Activated CD8-positive, alpha-beta memory T cell treated with anti-CD3 and anti-CD28 coated beads, Interleukin-2, amount 50 U/mL, for 1 hour (primary cell): ENCODE data around the gene DMKN.
"Not testable (repeated sequence)": the region's sequence is repeated elsewhere in the genome, so short reads cannot be mapped to it uniquely, and the experiment has no call there.

Source experiments
- DNase-seq: peaks from one replicate; pipeline ENCODE4 v3.0.0-alpha.2; 2020; ENCODE audit errors: extremely low read depth

Gene DMKN

GRCh38 chr19:35461788-35462187, 51.7 kb downstream of the DMKN start:
- not testable (repeated sequence) for DNase-seq

- no peak for DNase-seq
These were observed 52.4 kb downstream of the DMKN start for GRCh38 chr19:35461060-35461459.

- no peak for DNase-seq
These were observed 52.8 kb downstream of the DMKN start for GRCh38 chr19:35460608-35461007.

- DNase-seq: no peak
These were observed 53.9 kb downstream of the DMKN start for GRCh38 chr19:35459414-35460082.

- no peak for DNase-seq
These were observed 54.6 kb downstream of the DMKN start for GRCh38 chr19:35458731-35459391.

- no peak for DNase-seq
These were observed 55.3 kb downstream of the DMKN start for GRCh38 chr19:35458192-35458591.

- no peak for DNase-seq
These were observed 56.3 kb downstream of the DMKN start for GRCh38 chr19:35457173-35457572.

- no peak for DNase-seq
These were observed 57.7 kb downstream of the DMKN start for GRCh38 chr19:35455616-35456201.

GRCh38 chr19:35454663-35455062, 58.8 kb downstream of the DMKN start:
- DNase-seq: no peak

GRCh38 chr19:35451338-35452096, 61.9 kb downstream of the DMKN start:
- no peak for DNase-seq

- no peak for DNase-seq
These were observed 63.9 kb downstream of the DMKN start for GRCh38 chr19:35449359-35450043.

- DNase-seq: no peak
These were observed 65.6 kb downstream of the DMKN start, which contains the start of gene FFAR2 for GRCh38 chr19:35447606-35448469. Gene FFAR2 (plus strand): TSS chr19:35448257. CDS start chr19:35449715, 1,458 bp downstream.
